ENCODE data around the gene RICTOR. TPM values are rescaled to one million over a fixed set of nuclear protein-coding genes. Genes with fewer than 3 reads are reported as not detected.

Gene RICTOR
- total and polyA plus RNA-seq, 2 donors from 2014 or later = 3.4 to 43.8 TPM

DNA sequence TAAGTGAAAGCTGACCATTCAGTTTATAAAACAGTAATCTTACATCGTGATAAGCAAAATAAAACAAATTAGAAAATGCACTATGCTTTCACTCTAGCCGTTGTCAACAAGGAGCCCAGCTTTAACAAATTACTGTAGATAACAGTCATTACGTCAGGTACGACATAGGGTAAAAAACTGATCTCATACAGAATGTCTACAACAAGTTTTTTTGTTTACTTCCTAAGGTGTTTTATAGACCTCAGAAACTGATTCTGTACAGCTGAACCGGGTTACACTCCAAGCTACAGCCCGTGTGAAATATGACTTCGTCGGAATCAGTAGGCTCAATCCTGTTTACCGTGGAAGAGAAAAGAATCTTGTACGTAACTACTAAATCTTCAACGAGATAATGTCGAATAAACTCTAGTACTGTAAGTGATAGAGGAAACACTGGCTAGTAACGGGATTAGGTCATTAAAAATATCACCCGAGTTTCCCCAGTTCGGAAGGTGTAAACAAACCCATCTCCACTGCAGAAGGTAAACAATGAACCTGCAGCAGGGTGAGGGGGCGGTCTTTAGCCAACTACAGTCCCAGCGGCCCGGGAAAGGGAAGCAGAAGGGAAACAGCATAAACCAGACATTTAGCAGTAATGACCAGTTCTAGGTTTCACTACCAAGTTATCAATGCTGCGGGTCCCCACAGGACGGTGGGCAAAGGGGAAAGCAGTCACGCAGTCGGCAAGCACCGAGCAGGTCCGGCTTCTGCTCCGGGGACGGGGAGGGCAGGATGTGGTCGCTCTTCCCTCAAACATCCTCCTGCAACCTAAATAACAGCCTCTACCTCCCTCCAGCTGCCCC, 1.1 kb downstream of the RICTOR start:
- FAIRE-seq = no peak
- no peaks in the 10 kb centered on the region for H3K9me3 ChIP-seq (ENCODE audit: control insufficient read depth in 2 of 3, insufficient read depth in 1 of 3, low read length in 3 of 3)
- intact Hi-C loops (cut with DNase I) = no loop called here
- peak overlapping the region; percentile 21 to 87 (median 87) for H3K9ac ChIP-seq (ENCODE audit: low read length in 3 of 3)
- H3K27me3 ChIP-seq (ENCODE audit: control insufficient read depth, insufficient read depth, low read length) = no peaks in the 10 kb centered on the region
- H3K27ac ChIP-seq (ENCODE audit: low read depth in 2 of 2, low read length in 2 of 2) = peak overlapping the region; percentile 98
- H3K36me3 ChIP-seq (ENCODE audit: control insufficient read depth in 2 of 3, insufficient read depth in 3 of 3, low read length in 3 of 3) = no peaks in the 10 kb centered on the region
- TF ChIP-seq, protein P1, sequence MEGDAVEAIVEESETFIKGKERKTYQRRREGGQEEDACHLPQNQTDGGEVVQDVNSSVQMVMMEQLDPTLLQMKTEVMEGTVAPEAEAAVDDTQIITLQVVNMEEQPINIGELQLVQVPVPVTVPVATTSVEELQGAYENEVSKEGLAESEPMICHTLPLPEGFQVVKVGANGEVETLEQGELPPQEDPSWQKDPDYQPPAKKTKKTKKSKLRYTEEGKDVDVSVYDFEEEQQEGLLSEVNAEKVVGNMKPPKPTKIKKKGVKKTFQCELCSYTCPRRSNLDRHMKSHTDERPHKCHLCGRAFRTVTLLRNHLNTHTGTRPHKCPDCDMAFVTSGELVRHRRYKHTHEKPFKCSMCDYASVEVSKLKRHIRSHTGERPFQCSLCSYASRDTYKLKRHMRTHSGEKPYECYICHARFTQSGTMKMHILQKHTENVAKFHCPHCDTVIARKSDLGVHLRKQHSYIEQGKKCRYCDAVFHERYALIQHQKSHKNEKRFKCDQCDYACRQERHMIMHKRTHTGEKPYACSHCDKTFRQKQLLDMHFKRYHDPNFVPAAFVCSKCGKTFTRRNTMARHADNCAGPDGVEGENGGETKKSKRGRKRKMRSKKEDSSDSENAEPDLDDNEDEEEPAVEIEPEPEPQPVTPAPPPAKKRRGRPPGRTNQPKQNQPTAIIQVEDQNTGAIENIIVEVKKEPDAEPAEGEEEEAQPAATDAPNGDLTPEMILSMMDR (IDR thresholded peaks at IDR 0.05; ENCODE audit: borderline replicate concordance, extremely low read depth, insufficient read depth) = no peak
- peaks cover 0 to 13% (median 3%) of the 10 kb centered on the region in 3 donors for H3K4me1 ChIP-seq (ENCODE audit: control insufficient read depth in 2 of 3, insufficient read depth in 2 of 3, low read depth in 1 of 3, low read length in 3 of 3)
- peak in 4 of 5 donors; percentile 69 to 81 (median 79) for DNase-seq
- peak overlapping the region; percentile 77 to 94 (median 93) for H3K4me3 ChIP-seq (ENCODE audit: low read length in 3 of 3)

DNA sequence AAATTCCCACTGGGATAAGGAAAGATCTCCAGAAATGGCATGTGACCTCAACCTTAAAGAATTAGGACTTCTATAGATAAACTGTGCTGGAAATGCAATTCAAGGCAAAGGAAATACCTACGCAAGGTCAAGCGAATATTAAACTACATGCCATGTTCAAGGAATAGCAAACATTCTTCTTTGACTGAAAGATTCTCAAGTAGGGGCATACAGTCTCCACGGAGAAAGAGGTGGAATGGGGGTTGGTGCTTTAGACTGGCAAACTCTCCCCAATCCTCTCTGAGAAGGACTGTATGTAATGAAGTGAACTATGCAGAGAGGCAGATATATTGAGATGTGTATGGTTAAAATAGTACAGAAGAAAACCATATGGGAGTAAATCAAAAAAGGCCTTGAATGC, 6.1 kb downstream of the RICTOR start:
- peaks cover 0 to 13% (median 3%) of the 10 kb centered on the region in 3 donors for H3K4me1 ChIP-seq (ENCODE audit: control insufficient read depth in 2 of 3, insufficient read depth in 2 of 3, low read depth in 1 of 3, low read length in 3 of 3)

DNA sequence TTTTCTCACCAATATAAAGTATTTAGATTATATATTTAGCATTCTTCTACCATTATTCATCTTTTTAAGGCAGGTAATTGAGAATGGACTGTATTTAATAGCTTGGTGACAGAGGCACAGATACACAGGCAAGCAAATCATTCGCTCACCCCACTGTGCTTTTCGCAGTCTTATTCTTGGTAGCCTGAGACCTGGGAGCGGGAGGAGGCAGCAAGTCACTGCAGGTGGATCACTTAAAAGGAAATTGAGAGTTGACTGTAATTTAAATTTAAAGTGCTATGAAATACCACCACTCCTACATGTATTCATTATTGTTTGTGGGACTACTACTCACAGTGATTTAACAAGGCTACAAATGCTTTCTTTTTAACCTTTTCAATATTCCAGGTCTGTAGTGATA, 9.7 kb downstream of the RICTOR start:
- Histone ChIP-seq H3K9me3 (ENCODE audit: control insufficient read depth in 2 of 3, insufficient read depth in 1 of 3, low read length in 3 of 3) (peaks cover 0 to 7% (median 0%) of the 10 kb centered on the region in 3 donors), H3K27me3 (ENCODE audit: control insufficient read depth, insufficient read depth, low read length) (no peaks in the 10 kb centered on the region), H3K9ac (ENCODE audit: low read length in 3 of 3) (no peak overlapping the region), H3K27ac (ENCODE audit: low read depth in 2 of 2, low read length in 2 of 2) (no peak overlapping the region), H3K36me3 (ENCODE audit: control insufficient read depth in 2 of 3, insufficient read depth in 3 of 3, low read length in 3 of 3) (peaks cover 0 to 9% (median 6%) of the 10 kb centered on the region in 3 donors), H3K4me1 (ENCODE audit: control insufficient read depth in 2 of 3, insufficient read depth in 2 of 3, low read depth in 1 of 3, low read length in 3 of 3) (peaks cover 0 to 17% (median 0%) of the 10 kb centered on the region in 3 donors), H3K4me3 (ENCODE audit: low read length in 3 of 3) (no peak overlapping the region)
- no peak for DNase-seq
- intact Hi-C loops (cut with DNase I) = no loop called here
- TF ChIP-seq, protein P1 (IDR thresholded peaks at IDR 0.05; ENCODE audit: borderline replicate concordance, extremely low read depth, insufficient read depth) = no peak
- no peak for FAIRE-seq

More for the DNA sequence above, 6.1 kb downstream of the RICTOR start:
- Histone ChIP-seq H3K27ac (ENCODE audit: low read depth in 2 of 2, low read length in 2 of 2) (no peak overlapping the region), H3K27me3 (ENCODE audit: control insufficient read depth, insufficient read depth, low read length) (no peaks in the 10 kb centered on the region), H3K4me3 (ENCODE audit: low read length in 3 of 3) (no peak overlapping the region), H3K36me3 (ENCODE audit: control insufficient read depth in 2 of 3, insufficient read depth in 3 of 3, low read length in 3 of 3) (peaks cover 0 to 9% (median 6%) of the 10 kb centered on the region in 3 donors), H3K9ac (ENCODE audit: low read length in 3 of 3) (no peak overlapping the region), H3K9me3 (ENCODE audit: control insufficient read depth in 2 of 3, insufficient read depth in 1 of 3, low read length in 3 of 3) (peaks cover 0 to 7% (median 0%) of the 10 kb centered on the region in 3 donors)
- TF ChIP-seq, protein P1 (IDR thresholded peaks at IDR 0.05; ENCODE audit: borderline replicate concordance, extremely low read depth, insufficient read depth) = no peak
- DNase-seq (no peak), FAIRE-seq (no peak)
- intact Hi-C loops (cut with DNase I) = no loop called here
